Measurements from ENCODE around the gene STUB1.

Gene STUB1

DNA sequence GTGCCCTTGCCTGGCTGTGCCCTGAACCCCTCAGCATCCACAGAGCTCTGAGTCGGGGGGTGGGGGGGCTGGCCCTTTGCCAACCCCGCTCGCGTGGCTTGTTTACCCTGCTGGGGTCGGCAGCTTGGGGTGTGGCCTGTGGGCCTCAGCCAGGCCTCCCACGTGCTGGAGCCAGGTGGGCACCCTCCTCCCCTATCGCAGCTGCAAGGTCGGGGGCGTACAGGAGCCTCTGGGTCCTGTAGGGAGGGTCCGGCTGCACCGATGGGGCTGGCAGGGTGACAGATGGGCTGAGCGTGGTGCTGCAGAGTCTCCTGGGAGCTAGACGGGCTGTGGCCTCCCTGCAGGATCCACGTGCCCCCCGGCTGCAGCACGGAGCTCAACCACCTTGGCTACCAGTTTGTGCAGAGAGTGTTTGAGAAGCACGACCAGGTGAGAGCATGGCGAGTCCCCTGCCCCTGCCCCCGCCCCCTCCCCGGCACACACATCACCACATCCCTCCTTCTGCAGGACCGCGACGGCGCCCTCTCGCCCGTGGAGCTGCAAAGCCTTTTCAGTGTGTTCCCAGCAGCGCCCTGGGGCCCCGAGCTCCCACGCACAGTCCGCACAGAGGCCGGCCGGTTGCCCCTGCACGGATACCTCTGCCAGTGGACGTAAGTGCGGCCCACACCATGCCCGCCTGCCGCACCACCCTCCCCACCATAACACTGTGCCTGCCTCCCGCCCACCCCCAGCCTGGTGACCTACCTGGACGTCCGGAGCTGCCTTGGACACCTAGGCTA lies 8.7 kb upstream of the STUB1 start:
- Histone ChIP-seq H3K27ac (no peak overlapping the region), H4K20me1 (ENCODE audit: insufficient read depth) (no peaks in the 10 kb centered on the region), H3K9ac (no peak overlapping the region), H3K4me3 (IDR thresholded peaks at IDR 0.05; ENCODE audit: insufficient read depth, low read depth, low read length) (no peak overlapping the region), H3K4me2 (no peak overlapping the region), H3K4me1 (ENCODE audit: low read depth, poor library complexity, severe bottlenecking) (peaks cover 13% of the 10 kb centered on the region), H2AFZ (ENCODE audit: low read depth) (no peak overlapping the region), H3K36me3 (ENCODE audit: insufficient read depth) (peaks cover 3% of the 10 kb centered on the region; the same call in 1 of the 2 replicates), H3K27me3 (ENCODE audit: insufficient read depth, low read depth) (no peaks in the 10 kb centered on the region), H3K79me2 (ENCODE audit: insufficient read depth, low read depth) (peaks cover 19% of the 10 kb centered on the region)
- no peak for TF ChIP-seq CTCF (conservative IDR thresholded peaks at IDR 0.05; ENCODE audit: low read depth, low read length)

DNA sequence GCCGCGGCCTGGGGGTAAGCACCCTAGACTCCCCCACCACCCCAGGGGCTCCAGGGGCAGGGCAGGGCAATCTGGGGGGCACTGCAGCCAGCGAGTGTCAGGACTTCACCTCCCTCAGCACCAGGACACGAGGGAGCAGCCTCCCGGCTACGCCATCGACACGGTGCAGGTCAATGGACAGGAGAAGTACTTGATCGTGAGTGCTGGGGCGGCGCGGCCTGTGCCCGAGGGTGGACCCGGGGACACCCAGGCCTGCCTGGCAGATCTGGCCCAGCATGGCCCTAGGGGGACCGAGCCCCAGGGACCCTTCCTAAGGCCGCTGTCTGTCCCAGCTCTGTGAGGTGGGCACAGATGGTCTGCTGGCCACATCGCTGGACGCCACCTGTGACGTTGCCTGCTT lies 7.8 kb upstream of the STUB1 start:
- Histone ChIP-seq H3K27ac (no peak overlapping the region), H3K4me2 (no peak overlapping the region), H3K9ac (no peak overlapping the region), H3K4me3 (IDR thresholded peaks at IDR 0.05; ENCODE audit: insufficient read depth, low read depth, low read length) (no peak overlapping the region), H3K4me1 (ENCODE audit: low read depth, poor library complexity, severe bottlenecking) (peaks cover 12% of the 10 kb centered on the region), H3K36me3 (ENCODE audit: insufficient read depth) (peaks cover 3% of the 10 kb centered on the region; the same call in 1 of the 2 replicates), H2AFZ (ENCODE audit: low read depth) (no peak overlapping the region), H3K79me2 (ENCODE audit: insufficient read depth, low read depth) (peaks cover 19% of the 10 kb centered on the region), H4K20me1 (ENCODE audit: insufficient read depth) (no peaks in the 10 kb centered on the region), H3K27me3 (ENCODE audit: insufficient read depth, low read depth) (no peaks in the 10 kb centered on the region)
- TF ChIP-seq CTCF (conservative IDR thresholded peaks at IDR 0.05; ENCODE audit: low read depth, low read length): no peak

DNA sequence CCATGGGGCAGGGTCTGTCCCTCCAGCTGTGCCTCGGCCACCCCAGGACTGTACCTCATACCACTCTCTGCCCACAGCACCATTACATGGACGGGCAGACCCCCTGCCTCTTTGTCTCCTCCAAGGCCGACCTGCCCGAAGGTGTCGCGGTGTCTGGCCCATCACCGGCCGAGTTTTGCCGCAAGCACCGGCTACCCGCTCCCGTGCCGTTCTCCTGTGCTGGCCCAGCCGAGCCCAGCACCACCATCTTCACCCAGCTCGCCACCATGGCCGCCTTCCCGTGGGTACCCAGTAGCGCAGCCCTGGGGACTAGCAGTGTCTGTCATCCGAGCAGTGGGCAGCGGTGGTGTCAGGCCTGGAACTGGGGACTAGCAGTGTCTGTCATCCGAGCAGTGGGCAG lies 7.4 kb upstream of the STUB1 start:
- Histone ChIP-seq H3K4me1 (ENCODE audit: low read depth, poor library complexity, severe bottlenecking) (peaks cover 8% of the 10 kb centered on the region), H4K20me1 (ENCODE audit: insufficient read depth) (no peaks in the 10 kb centered on the region), H2AFZ (ENCODE audit: low read depth) (no peak overlapping the region), H3K36me3 (ENCODE audit: insufficient read depth) (peaks cover 3% of the 10 kb centered on the region; the same call in 1 of the 2 replicates), H3K9ac (no peak overlapping the region), H3K27me3 (ENCODE audit: insufficient read depth, low read depth) (no peaks in the 10 kb centered on the region), H3K27ac (no peak overlapping the region), H3K4me2 (no peak overlapping the region), H3K4me3 (IDR thresholded peaks at IDR 0.05; ENCODE audit: insufficient read depth, low read depth, low read length) (no peak overlapping the region), H3K79me2 (ENCODE audit: insufficient read depth, low read depth) (peaks cover 19% of the 10 kb centered on the region)
- no peak for TF ChIP-seq CTCF (conservative IDR thresholded peaks at IDR 0.05; ENCODE audit: low read depth, low read length)

DNA sequence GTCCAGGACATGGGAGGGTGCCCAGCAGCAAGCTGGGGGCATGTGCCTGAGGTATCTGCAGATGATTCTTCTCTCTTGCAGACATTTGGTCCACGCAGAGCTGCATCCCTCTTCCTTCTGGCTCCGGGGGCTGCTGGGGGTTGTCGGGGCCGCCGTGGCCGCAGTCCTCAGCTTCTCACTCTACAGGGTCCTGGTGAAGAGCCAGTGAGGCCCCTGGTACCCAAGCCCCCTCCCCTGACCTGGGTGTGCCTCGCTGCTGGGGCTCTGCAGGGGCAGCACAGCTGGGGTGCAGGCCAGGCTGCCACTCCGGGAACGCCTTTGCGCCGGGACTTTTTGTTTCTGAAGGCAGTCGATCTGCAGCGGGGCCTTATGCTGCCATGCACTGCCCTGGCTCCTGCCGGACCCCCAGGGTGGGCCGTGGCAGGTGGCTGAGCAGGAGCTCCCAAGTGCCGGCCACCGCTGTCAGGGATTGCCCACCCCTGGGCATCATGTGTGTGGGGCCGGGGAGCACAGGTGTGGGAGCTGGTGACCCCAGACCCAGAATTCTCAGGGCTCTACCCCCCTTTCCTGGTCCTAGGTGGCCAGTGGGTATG lies 6.7 kb upstream of the STUB1 start:
- Histone ChIP-seq H3K27me3 (ENCODE audit: insufficient read depth, low read depth) (no peaks in the 10 kb centered on the region), H3K4me2 (no peak overlapping the region), H4K20me1 (ENCODE audit: insufficient read depth) (no peaks in the 10 kb centered on the region), H3K4me3 (IDR thresholded peaks at IDR 0.05; ENCODE audit: insufficient read depth, low read depth, low read length) (no peak overlapping the region), H3K36me3 (ENCODE audit: insufficient read depth) (peaks cover 3% of the 10 kb centered on the region; the same call in 1 of the 2 replicates), H2AFZ (ENCODE audit: low read depth) (no peak overlapping the region), H3K4me1 (ENCODE audit: low read depth, poor library complexity, severe bottlenecking) (peaks cover 8% of the 10 kb centered on the region), H3K27ac (no peak overlapping the region), H3K79me2 (ENCODE audit: insufficient read depth, low read depth) (peaks cover 13% of the 10 kb centered on the region), H3K9ac (no peak overlapping the region)
- no peak for TF ChIP-seq CTCF (conservative IDR thresholded peaks at IDR 0.05; ENCODE audit: low read depth, low read length)
